GM21717 (cell line): ENCODE results near the gene PCMT1.
"Not testable (repeated sequence)": the region's sequence is repeated elsewhere in the genome, so short reads cannot be mapped to it uniquely, and the experiment has no call there.

Experiments
- ATAC-seq: cut with Tn5 transposase; IDR thresholded peaks from one replicate; pipeline ENCODE4 v1.9.1; 2021; ENCODE audit warnings: mild to moderate bottlenecking, moderate library complexity; ENCODE audit not compliant: unreplicated experiment

The PCMT1 gene

GRCh38 chr6:149809798-149810197 lies 60.3 kb downstream of the PCMT1 start:
- no peak for ATAC-seq

- no peak for ATAC-seq
Observed at GRCh38 chr6:149813351-149813750, 63.8 kb downstream of the PCMT1 start.

- ATAC-seq = peak; percentile 58
Observed at GRCh38 chr6:149815788-149816187, 66.2 kb downstream of the PCMT1 start.

GRCh38 chr6:149820506-149820905 lies 71.0 kb downstream of the PCMT1 start:
- ATAC-seq = no peak

GRCh38 chr6:149821492-149821891 lies 72.0 kb downstream of the PCMT1 start:
- no peak for ATAC-seq

GRCh38 chr6:149823013-149823412 lies 73.5 kb downstream of the PCMT1 start:
- ATAC-seq = no peak

- no peak for ATAC-seq
Observed at GRCh38 chr6:149825292-149825691, 75.8 kb downstream of the PCMT1 start.

- ATAC-seq = no peak
Observed at GRCh38 chr6:149830731-149831307, 81.3 kb downstream of the PCMT1 start.

- ATAC-seq = no peak
Observed at GRCh38 chr6:149831308-149831820, 81.8 kb downstream of the PCMT1 start.

GRCh38 chr6:149833651-149834050 lies 84.1 kb downstream of the PCMT1 start:
- ATAC-seq = no peak

GRCh38 chr6:149834513-149835481 lies 85.3 kb downstream of the PCMT1 start:
- no peak for ATAC-seq

GRCh38 chr6:149840345-149841075 lies 91.0 kb downstream of the PCMT1 start:
- ATAC-seq = no peak

GRCh38 chr6:149842331-149842730 lies 92.8 kb downstream of the PCMT1 start:
- no peak for ATAC-seq

- no peak for ATAC-seq
Observed at GRCh38 chr6:149843051-149843633, 93.6 kb downstream of the PCMT1 start.

GRCh38 chr6:149844036-149844435 lies 94.5 kb downstream of the PCMT1 start:
- ATAC-seq = not testable (repeated sequence)

GRCh38 chr6:149844480-149844879 lies 94.9 kb downstream of the PCMT1 start:
- no peak for ATAC-seq

GRCh38 chr6:149845549-149845948 lies 96.0 kb downstream of the PCMT1 start:
- ATAC-seq = no peak

- no peak for ATAC-seq
Observed at GRCh38 chr6:149846321-149846720, 96.8 kb downstream of the PCMT1 start.

- ATAC-seq = no peak
Observed at GRCh38 chr6:149847939-149848267, 98.4 kb downstream of the PCMT1 start.

GRCh38 chr6:149848343-149848742 lies 98.8 kb downstream of the PCMT1 start:
- not testable (repeated sequence) for ATAC-seq
